Stimulated activated CD8-positive, alpha-beta memory T cell treated with anti-CD3 and anti-CD28 coated beads, Interleukin-15, amount 100 ng/mL, for 24 hours (primary cell): ENCODE results near the gene TPP1.

Source experiments
- DNase-seq: peaks from one replicate; pipeline ENCODE4 v3.0.0-alpha.2; 2020; ENCODE audit warnings: low read depth

Gene TPP1

DNA sequence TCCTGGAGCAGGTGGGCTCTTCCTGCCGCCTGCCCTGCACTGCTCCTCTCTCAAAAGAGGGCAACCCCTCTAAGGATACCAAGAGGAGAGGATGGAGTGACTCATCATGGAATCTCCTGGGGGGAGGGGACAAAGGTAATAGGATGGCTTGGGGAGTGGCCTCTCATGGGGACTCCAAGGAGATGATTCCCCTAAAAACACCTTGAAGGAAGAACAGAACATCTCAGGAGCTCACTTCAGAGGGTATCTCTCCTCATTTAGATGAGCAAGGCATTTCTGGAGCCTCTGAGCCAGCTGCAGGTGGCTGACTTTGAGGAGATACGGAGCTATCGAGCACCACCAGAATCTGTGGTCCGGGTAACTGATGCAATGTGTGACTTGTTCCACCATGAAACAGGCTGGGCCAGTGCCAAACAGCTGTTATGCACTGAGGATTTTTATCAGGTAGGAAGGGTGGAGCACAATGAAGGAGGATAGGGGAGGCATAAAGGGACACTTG is 56.1 kb downstream of the TPP1 start:
- DNase-seq, result no peak
